GM18498 (cell line): ENCODE results near the gene HOXB8.

Source experiments
- ATAC-seq: cut with Tn5 transposase; IDR thresholded peaks from one replicate; pipeline ENCODE4 v1.9.1; 2021; ENCODE audit warnings: mild to moderate bottlenecking, moderate library complexity; ENCODE audit not compliant: unreplicated experiment

The HOXB8 gene

DNA sequence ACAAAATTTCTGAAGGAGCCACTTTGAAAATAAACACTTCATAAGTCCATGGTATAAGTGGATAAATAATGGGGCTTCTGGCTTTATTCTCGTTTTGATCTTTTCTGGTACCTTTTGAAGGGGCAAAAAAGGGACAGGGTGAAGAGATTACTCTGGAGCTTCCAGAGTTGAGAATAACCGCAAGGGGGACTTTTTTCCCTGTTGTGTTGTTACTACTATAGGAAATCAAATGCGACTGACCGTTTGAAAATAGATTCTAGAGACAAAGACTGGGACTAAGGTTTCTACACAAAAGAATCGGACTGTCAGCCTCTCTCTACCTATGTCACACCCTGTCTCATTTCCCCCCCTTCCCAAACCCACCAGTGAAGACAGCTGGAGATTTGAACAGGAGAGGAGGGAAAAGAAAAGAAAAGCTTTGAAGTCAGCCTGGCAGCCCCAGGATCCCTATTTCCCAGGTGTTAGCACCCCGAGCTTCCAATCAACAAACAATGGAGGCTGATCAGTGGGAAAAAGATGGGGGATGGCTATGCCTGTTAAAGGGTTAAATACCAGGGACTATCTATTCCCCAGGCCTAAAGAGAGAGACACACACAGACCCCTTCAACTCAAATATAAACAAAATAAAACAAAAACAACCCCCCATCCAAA lies 45.3 kb downstream of the HOXB8 start:
- no peak for ATAC-seq

DNA sequence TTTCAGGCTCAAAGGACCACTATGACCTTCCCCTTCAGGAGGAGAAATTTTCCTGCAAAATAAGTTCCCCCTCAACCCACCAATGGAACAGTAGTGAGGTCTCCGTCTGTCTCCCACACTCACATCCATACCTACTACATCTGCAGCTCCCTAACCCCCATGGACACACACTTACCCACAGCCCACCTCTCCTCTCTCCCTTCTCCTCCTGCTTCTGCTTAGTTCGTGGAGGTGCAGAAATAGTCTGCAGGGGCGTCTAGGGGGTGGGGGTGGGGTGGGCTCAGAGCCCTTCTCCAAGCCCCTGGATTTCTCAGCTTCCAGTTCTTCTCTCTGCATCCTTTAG lies 45.9 kb downstream of the HOXB8 start:
- ATAC-seq: no peak

DNA sequence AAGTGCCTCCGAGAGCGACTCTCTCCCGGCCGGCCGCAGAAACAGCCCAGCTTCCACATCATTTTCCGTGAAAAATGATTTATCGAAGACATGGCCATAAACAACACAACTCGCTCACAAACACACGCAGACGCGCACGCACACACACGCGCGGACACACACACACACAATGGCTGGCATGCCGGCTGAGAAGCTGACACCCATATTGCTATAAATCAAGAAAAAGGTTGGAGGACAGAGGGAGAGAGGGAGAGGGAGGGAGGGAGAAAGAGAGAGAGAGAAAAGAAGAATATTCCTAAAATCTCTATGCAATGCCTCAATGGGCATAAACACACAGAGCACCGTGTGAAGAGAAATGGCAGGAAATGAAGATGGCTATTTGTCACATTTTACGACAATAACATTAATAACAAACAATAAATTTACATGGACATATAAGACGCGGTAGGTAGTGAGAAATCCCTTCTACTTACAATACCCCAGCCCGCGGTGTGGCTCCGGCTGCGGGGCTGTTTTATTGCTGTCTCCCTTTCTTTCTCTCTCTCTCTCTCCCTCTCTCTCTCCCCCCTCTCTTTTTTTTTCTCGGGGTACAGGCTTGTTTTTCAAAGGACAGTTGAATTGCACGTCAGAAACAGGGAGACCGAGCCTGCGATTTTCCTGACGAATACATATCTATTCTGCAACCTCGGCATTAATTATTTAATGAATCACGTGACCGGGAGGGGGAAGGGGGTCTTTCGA lies 46.4 kb downstream of the HOXB8 start:
- ATAC-seq: no peak

DNA sequence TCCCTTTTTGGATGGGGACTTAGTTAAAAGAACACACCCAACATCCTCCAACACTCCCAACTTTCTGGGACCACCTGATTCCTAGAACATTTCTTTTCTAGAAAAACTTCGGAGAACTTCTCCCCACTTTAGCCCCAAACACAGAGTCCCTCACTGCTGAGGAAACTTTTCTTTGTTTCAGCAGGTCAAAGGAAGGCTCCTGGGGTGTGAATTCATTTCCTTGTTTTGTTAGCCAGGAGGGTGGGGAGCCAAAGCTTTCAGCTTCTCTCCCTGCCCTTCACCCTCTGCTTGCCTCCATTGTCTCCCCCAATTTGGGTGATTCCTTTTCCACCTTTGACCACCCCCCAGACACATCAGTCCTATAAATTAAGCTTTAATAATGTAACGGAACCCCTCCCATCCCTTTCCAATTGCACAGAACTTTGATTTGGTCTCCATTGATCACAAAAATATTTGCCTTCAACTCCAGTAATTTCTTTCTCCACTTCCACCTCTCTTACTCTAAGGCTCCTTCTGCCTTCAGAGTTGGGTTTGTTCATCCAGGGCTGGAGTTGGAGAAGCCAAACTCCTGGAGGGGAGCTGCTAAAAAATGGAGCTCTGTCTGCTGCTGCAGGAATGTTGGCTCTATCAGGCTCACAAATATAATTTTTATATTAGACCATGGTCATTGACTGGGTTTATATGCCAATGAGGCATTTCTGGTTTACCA lies 47.3 kb downstream of the HOXB8 start:
- ATAC-seq: no peak

DNA sequence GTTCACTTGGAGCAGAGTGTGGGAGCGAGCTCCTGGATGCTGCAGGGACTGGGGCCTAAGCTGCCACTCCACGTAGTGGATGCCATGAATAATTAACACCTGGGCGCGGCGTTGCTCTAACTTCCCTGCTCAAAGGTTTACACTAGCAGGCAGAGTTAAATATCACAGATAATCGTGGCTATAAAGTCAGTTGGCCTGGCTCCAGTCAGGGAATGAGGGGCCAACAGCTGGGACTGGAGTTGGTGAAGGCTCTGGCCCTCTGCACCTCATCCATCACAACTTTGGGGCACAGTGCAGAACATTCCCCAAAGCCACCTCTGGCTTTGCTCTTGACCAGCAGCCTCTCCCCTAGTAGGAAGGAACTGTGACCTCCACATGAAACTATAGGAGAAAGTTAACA lies 47.9 kb downstream of the HOXB8 start:
- no peak for ATAC-seq

DNA sequence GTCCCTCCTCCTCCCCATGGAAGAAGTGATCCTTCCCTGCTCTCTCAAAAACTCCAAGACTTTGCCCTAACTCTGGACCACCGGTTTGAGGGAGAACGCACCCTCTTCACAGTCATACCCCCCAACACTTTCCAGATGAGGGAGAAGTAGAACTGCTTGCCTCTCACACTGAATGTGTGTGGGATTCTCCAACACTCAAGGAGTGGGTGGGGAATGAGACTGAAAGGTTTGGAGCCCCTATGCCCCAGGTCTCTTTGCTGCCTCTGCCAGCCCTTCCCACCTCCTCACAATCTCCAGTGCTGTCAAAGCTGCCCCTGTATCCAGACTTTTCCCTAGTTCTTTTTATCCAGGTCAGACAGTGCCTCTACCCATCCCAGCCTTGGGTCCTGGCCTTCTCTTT lies 48.4 kb downstream of the HOXB8 start:
- ATAC-seq: no peak

DNA sequence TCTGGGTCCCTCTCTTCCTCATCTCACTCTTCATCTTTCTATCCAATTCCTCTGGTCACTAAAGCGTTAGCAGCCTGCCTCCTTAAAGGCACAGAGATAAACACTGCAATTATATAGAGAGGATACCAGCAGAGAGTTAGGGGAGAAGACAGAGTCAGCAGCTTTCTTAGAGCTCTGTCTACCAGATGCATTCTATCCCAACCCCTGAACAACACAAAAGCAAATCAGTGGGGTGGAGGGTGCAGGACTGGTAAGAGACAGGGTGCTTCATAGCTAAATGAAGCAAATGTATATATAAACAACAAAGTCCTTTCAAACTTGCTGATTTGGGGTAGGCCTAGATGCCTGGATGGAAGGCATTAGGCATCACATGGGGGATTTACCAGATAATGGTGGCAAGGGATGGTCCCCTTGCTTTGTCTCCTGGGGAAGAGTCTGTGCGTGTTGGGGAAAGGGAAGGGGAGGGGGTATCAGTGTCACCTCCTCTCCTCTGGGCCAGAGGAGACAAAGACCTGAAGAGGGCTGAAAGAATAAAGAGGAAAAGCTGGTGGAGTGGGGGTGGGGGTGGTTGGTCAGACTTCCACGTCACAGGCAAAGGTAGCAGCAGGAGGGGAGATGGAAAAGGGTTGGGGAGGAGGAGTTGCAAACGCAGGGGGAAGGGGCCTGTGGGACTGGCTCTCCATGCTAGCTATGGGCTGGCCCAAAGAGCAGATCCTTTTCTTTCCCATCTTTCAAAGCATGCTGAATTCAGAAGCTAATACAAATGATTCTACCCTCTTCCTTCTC lies 49.0 kb downstream of the HOXB8 start:
- ATAC-seq: no peak

DNA sequence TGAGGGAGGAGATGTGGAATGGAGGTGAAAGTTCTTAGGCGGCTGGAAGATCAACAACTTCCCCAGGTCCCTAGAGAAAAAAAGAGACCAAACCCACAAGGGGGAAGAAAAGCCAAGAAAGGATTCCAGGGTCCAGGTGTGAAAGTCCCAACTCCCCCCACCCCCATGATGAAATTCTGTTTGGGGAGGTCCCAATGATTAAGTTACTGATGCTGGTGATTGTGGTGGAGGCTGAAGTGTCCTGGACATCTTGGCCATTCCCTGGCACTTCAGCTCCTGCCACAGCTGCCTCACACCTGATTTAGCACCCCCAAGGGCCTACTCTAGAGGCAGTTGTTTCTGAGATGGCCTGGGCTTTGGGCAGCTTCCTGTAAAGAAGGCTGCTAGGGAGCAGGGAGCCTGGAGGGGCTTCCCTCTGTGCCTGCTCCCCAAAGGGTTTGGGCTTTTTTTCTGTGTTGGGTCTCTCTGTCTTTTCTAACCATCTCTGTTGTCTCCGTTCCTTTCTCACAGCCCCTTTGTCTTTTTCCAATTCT lies 50.0 kb downstream of the HOXB8 start:
- no peak for ATAC-seq

DNA sequence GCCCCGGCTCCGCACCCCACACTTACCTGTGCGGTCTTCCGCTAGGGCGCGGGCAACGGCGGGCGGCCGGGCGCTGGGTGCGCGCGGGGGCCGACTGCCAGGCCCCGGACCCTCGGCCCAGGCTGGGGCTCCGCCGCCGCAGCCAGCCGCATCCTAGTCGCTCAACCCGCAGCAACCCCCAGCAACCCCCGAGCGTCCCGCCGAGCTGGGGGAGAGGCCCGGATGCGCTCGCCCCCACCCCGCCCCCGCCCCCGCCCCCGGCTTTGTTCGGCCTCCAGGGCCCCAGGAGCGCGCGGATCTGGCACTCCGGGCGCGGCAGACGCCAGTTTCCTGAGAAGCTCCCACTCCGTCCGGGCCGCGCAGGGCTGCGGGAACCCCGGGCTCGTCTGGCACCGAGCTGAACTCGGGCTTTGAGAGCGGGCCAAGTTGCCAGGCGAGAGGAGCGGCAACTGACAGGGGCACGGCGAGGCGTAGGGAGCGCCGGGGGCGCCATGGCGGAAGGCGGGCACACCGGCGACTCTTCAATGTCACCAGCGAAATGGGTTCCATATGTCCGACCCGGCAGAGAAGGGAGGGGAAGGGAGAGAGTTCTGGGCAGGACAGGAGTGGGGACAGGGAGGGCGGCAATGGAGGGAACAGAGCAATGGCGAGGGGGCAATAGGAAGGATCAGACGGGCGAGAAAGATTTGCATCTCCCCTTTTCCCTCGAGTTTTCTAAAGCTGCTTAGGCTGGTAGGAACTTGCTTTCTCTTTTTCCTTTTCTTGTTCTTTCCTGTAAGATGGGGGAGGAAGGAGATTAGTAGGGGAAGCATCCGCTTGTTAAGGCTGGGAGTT lies 50.7 kb downstream of the HOXB8 start:
- no peak for ATAC-seq

DNA sequence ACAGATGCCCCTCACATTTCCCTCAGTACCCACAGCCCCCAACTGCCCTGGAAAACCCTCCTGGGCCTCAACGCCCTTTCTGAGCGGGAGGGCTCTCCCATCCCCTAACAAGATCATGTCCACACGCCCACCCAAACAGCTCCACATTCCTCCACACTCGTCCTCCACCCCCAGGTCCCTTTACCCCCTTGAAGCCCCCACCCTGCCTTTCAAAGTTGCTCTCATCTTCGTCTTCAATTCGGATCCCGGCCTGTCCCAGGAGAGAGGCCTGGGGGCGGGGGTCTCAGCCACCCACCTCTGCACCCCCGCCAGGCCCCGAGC lies 51.3 kb downstream of the HOXB8 start:
- ATAC-seq: no peak

DNA sequence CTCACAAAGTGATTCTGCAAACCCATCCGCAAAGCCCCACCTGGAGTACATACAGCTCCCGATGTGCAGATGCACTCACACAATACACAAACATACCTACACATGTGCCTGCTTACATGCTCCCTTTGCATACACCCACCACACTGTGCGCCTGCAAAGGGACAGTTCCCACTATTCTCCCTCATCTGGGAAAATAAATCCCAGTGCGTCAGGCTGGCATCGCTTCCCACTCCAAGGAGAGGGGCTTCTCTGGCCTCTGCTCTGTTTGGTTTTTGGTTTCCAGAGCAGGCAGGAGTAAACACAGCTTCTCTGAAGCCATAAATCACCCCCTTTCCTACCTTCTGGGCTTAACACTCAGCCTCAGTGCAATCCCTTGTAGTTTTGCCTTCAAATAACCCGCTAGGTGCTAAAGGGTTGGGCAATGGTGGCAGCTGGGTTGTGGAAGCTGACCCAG lies 51.7 kb downstream of the HOXB8 start:
- no peak for ATAC-seq

DNA sequence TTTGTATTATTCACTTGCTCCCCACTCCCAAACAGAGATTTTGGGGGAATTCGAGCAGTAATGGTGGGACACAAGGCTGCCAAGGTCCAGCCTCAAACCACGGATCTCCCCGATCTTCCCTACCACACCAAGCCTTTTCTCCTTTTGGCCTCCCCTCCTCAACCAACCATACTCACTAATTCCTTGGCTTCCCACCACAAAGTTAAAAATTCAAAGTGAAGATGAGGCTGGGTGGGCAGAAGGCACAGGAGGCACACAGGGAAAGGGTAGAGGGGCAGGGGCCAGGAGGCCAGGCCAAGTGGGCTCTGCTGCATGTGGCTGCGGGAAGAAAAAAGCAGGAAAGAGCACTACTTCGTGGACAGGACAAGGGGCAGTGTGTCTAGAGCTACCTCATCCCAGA lies 52.2 kb downstream of the HOXB8 start:
- ATAC-seq: no peak
